HG02938 (cell line): ENCODE data around the gene KCNK16.
"Not testable (repeated sequence)": the region's sequence is repeated elsewhere in the genome, so short reads cannot be mapped to it uniquely, and the experiment has no call there.

ENCODE experiments used
- ATAC-seq: cut with Tn5 transposase; IDR thresholded peaks from one replicate; pipeline ENCODE4 v1.9.1; 2021; ENCODE audit warnings: mild to moderate bottlenecking, moderate library complexity; ENCODE audit not compliant: unreplicated experiment

KCNK16 gene

DNA sequence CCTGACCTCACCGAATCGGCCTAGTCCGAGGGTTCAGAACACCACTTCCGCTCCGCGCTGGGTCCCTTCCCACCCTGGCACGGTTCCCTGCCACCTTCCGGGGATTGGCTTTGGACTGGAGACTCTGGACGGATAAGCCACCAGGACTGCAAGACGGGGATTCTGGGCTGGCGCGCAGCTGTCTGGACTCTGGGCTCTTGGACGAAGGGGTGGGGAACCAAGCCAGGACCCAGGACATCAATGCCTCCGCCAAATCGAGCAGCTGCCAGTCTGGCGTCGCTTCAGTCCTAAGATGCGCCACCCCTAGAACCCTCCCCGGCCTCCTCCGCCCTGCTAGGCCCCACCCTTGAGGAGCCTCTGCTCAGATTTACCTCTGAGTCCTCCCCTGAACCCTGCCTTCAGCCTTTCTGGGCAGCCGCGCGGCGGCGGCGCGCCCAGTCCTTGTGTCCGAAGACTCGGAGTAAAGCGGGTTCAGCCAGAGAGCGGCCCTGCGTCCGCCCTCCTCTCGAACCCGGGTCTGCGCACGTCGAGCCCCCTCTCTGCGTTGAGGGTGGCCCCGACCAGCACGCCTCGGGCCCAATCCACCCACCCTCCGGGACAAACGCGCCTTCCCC lies 9.5 kb downstream of the KCNK16 start:
- no peak for ATAC-seq

DNA sequence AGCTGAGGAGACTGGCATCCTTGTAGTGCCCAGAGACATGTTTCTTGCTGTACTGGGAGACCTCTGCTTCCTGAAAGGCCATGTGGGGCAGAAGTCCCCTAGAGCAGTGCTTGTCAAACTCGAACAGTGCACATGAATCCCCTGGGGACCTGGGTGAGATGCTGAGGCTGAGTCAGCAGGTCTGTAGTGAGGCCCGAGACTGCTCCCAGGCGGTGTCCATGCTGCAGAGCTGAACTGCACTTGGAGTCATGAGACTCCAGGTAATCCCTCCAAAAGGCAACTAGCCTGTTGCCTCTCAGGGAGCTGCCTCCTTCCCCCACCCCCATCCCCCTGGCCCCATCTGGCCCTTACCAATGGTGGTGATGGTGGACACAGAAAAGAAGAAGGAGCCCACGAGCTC lies 12.0 kb downstream of the KCNK16 start:
- ATAC-seq: no peak

DNA sequence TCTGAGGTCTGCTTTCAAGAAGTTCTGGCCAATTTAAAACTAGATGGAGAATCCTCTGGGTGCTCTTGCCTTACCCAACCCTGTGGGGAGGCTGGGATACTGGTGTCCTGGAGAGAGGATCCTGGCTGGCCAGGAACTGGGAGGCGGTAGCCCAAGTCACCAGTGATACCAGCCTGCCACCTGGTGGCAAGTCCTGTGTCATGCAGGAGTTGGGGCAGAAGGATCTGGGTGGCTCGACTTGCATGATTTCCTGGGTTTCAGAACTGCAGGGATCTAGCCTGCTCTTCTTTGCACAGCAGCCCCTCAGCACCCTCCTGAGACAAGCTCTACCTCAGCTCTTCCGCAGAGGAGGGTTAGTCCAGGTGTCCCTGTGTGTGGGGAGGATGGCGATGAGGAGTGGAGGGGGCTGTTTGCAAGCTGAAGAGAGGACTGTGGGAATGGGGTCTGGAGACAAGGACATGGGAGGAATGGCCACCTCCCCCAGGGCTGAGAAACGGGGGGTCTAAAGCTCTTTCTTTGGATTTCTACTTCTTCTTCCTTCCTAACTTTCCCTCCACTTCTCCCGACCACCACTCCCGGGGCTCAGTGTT lies 12.5 kb downstream of the KCNK16 start:
- no peak for ATAC-seq

DNA sequence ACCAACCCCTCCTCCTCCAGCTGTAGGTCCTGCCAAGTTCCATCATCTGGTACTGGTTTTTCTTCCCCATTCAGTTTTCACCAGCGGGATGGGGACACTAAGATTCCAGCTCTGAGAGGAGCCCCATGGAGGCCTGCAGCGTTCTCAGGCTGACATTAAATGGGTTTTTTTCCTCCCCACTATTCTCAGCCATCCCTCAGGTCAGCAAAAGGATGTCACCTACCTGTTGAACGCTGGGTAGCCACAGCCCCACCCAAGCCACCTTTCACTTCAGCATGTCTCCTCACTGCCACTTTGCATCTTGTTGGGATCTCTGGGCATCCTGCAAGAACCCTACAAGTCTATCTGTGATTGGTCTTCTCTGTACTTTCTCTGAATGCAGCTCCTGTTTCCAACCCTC lies 15.0 kb downstream of the KCNK16 start:
- ATAC-seq: no peak

DNA sequence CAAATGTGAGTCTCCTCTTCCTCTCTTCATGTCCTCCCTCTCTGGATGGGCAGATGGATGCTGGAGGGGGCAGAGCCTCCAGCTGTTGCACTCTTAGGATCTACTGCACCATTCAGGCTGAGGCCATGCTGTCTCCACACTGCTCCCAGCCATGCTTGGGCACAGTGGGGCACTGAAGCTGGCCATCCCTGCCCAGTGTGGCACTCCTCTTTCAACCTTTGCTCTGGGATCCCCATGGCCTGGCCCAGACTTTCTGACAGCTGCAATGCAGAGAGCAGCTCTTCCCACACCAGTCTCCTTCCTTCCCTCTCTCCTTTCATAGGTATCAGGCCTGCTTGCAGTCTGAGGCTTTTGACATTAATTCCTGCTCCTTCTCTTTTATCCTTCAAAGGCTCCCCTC lies 17.6 kb downstream of the KCNK16 start:
- no peak for ATAC-seq

DNA sequence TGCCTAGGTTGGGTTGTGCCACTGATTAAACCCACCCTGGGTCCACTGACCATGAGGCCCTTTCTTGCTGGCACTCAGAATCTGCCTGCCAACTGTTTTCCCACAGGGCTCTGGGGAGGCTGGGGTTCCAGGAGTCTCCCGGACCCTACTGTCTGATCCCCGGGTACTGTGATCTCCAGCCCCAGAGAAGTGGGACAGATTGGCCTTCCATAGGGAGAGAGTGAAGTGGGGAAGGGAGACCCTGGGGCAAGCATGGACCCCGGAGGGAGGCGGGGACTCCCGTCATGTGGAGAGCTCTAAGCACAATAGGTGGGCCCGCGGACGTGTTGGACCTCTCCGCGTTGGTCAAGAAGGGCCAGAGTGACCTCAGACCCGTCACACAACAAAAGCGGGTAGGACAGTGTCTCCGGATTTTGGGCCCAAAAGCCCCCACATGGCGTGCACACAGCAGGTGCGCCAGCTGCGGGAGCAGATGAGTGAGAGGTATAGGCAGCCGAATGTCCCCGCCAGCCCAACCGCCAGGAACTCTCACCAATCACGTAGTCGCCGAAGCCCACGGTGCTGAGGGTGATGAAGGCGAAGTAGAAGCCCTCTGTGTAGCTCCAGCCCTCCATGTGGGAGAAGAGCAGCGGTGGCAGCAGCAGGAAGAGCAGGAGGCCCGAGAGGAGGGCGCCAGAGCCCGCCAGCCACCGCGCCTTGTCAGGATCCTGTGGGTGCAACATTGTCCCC lies 18.9 kb downstream of the KCNK16 start:
- no peak for ATAC-seq

DNA sequence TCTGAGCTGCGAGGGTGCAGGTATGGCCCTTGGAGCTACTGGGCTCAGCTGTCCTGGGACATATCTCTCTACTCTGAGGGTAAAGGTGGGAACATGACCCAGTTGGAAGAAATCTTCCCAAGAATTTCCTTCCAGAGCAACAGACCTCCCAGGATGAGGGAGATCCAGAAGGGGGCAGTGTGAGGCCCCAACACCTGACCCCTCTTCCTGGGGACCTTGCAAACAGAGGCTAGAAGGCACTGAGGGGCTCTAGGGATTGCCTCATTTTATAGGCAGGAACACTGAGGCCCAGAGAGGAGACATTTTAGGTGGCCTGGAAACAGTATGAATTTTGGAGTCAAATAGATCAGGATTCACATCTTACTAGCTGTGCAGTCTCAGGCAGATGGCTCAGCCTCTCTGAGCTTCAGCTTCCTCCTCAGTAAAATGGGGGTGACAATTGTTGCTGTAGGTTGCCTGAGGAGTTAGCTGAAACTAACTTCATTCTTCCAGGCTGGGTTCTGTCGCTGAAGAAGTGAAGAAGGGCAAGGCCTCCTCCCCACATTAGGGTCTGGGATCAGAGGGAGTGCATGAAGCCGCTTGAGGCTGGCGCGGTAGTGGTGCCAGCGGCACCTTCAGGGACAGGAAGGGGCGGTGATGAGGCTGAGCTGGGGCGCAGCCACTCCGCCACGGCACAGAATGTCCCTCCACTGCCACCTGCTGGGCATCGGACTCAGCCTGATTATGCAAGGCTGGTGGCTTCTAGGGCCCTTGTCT lies 19.7 kb downstream of the KCNK16 start:
- ATAC-seq: peak; percentile 68

DNA sequence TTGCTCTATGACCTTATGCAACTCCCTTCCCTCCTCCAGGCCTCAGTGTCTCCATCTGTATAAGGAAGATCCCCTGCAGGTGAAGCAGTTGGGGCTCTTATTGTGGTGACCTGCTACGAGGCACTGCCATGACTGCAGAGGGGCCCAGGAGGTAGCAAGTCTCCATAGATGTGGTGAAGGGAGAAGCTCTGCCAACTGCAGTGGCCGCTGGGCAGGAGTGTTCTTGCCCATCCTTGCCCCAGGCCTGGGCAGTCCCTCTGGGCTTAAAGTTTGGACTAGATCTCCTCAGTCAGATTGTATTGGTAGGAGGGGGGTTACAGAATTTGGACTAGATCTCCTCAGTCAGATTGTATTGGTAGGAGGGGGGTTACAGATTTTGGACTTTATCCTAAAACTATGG lies 20.5 kb downstream of the KCNK16 start:
- ATAC-seq: no peak

DNA sequence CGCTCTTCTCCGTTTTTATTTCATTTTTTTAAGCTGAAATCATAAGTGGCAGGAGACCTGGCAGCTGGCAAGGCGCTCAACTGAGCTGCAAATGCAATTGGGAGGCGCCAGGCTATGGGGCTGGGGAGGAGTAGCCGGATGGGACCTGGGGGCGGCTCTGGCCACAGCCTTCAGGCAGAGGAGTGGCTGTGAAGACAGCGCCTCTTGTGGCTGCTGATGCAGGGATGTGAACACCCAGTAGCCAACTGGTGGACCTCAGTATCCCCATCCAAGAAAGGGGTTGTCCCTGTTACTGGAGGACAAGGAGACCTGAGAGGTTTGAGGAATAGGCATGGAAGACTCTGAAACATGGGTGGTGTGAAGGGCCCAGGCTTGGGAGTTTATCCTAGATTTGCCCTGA lies 20.9 kb downstream of the KCNK16 start:
- no peak for ATAC-seq

DNA sequence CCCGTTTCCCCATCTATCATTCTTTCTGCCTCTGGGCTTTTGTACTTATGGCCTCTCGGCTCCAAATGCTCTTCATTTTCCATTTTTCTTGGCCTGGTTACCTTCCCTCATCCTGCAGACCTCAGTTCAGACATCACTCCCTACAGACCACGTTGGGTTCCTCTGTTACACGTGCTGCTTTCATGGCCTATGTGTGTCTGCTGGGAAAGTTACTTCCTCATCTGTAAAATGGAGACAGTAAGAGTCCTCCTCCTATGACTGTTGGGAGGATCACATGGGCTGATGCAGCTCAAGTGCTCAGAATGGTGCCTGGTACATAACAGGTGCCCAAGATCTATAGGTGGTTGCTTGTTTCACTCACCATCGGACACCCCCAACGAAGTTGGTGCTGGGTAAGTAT lies 21.8 kb downstream of the KCNK16 start:
- no peak for ATAC-seq

DNA sequence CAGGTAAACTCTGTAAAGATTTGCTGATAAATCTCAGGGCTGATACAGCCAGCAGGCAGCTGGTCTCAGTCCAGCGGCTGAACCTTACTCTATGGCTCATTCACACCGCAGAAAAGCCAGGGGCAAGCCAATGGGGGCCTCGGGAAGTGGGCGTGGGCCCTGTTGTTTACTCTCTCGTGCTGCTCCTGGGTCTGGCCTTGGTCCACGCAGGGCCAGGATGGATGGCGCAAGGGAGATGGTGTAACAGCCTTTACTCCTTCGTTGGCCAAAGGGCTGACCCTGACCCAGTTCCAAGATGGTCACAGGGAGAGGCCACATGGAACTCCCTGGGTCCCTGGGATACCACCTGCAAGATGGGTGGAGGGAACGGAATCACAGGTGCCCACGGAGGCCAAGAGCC lies 24.4 kb downstream of the KCNK16 start:
- ATAC-seq: no peak

DNA sequence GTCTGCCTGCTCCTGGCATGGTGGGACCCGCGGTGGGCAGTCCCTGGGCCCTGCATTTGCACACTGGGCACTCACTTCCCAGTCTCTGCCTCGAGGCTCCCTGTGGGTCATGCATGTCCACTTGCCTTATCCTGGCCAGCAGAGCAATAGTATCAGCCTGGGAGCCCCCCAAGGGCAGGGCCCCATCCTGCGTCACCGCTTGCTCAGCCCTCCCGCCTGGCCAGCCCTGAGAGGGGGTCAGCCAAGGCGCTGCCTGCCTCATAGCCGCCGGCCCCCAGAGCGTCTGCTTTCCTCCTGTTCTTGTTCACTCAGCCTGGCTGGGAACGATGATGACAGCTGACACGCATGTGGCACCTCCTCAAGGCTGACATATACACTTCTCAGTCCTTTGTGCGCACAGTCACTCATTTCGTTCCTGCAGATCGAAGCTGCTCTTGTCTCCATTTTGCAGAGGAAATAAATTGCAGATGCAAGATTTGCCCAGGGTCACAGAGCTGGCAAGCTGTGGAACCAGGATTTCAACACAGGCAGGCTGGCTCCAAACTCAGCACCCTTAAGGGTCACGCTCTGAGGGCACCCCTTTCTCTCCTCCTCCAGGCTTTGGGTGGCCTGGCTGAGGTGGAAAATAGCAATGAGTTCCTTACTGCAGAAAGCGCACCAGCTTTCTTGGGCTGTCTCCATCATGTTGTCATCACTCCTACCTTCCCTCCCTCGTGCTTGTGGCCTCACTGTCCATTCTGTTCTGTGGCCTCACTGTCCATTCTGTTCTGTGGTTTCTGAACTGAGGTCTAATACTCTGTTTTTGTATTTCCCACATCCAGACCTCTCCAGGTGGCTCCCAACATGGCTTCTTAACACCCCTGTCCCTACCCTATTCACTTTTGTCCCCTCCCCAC lies 25.5 kb downstream of the KCNK16 start:
- ATAC-seq: no peak

DNA sequence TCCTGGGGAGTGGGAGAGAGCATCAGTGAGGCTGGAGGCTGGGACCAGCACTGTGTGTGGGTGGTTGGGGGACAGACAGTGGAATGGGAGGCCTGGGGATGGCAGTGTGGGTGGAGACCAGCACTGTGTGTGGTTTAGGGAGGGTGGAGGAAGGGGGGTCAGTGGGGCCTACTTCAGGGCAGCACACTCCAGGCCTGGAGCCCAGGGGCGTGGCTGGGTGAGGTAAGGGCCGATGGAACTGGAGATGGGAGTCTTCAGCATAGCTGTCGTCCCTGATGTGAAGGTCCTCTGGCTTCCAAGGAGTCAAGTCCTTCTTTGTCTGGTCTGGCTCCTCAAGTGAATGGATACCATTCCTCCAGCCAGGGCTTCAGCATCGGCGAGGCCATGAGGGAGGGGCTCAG lies 26.9 kb downstream of the KCNK16 start:
- no peak for ATAC-seq

DNA sequence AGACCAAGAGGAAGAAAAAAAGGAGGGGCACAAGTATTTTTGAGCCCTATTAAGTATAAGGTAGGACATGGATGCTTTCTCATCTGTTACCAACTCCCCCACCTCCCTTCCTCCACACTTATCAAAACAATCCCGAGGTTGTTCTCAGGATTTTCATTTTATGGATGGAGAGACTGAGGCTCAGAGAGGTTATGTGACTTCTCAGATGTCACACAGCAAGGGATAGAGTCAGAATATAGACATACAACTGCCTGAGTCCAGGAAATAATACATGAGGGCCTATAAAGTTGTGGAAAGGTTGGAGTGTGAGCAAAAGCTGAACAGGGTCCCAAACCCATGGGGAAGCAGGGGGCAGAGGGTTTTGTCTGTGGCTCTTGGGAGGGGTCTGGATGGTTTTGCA lies 27.6 kb downstream of the KCNK16 start:
- no peak for ATAC-seq

DNA sequence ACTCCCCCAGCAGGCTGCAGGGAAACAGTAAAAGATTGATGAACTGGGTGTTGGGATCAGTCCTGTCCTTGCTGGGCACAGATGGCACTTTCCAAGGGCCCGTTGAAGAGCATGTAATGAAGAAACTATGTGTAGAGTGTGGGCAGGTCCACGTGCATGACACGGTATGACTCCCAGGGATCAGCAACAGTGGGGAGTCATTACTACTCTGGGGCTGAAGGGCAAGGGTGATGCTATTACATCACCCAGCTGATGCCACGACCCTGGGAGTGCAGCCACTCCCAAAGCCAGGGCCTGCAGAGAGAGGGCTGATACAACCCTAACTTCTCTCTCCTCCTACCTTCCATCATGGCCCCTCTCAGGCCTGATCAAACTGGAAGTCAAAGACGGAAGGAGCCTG lies 28.4 kb downstream of the KCNK16 start:
- ATAC-seq: no peak

DNA sequence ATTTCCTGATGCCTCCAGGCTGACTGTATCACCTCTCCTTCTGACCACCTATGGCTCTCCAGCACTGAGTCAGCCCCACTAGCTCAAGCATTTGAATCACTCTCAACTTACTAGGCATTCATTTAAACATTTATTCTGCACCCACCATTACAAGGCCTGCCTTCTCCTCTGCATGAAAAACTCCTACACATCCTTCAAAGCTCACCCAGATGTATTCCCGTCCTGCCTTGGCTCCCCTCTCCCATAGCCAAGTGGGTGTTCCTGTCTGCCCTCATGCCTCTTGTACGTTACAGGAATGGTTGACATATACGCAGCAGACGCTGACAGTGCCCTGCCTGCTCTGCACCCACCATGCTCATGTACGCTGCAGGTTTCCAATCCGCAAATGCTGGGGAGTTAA lies 29.9 kb downstream of the KCNK16 start:
- ATAC-seq: no peak

DNA sequence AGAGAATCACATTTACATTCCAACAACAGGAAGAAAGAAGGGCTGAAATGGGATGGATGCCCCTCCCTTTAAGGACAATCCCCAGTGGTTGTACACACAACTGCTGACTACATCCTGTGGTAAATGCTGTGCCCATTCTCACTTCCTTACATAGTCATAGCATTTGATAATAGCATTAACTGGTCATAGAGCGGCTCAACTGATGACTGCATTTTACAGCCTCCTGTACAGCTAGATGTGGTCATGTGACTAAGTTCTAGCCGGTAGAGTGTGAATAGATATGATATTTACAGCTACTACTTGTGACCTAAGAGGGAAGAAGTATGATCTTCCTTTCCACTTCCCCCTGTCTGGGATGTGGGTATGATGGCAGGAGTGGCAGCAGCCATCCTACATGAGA lies 33.0 kb downstream of the KCNK16 start:
- no peak for ATAC-seq

DNA sequence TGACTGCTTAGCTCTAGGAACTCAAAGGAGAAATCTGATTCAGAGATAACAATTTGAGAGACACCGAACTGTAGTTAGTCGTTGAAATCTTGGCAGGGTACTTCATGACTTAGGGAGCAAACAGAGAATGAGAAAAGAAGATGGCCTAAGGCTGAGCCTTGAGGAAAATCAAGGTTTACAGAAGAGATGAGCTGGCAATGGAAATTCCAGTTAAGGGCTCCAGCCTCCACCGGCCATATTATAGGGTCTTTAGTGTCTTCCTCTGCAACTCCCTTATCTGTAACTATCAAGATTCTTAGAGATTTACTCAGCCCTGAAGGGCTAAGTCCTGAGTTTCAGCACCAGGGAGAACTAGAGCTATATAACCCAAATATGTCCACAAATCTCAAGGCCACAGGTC lies 34.9 kb downstream of the KCNK16 start:
- no peak for ATAC-seq

DNA sequence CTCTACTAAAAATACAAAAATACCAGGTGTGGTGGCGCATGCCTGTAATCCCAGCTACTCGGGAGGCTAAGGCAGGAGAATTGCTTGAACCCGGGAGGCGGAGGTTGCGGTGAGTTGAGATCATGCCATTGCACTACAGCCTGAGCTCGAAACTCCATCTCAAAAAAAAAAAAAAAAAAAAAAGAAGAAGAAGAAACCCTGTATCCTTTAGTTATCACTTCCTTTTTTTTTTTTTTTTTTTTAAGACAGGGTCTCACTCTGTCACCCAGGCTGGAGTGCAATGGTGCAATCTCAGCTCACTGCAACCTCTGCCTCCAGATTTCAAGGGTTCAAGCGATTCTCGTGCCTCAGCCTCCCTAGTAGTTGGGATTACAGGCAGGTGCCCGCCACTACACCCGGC lies 35.9 kb downstream of the KCNK16 start:
- ATAC-seq: not testable (repeated sequence)

DNA sequence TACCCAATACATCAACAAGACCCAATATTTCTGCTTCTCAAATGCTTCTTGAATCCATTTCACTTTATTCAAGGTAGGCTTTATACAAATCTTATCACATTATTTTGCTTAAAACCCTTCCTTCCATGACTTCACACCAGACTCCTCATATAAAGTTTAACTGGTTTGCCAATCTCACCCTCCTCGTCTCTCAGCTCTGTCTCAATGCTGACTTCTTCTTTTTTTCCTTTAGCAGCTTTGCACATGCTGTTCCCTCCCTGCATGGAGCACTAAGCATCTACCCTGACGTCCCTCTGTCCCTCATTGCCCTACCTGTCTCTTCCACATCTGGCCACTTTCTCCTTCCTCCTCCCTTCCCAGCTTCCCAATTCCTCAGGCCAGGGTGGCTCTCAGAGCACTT lies 39.7 kb downstream of the KCNK16 start:
- ATAC-seq: no peak
